ENCODE measurements around the gene SH3BP4.

Gene SH3BP4

DNA sequence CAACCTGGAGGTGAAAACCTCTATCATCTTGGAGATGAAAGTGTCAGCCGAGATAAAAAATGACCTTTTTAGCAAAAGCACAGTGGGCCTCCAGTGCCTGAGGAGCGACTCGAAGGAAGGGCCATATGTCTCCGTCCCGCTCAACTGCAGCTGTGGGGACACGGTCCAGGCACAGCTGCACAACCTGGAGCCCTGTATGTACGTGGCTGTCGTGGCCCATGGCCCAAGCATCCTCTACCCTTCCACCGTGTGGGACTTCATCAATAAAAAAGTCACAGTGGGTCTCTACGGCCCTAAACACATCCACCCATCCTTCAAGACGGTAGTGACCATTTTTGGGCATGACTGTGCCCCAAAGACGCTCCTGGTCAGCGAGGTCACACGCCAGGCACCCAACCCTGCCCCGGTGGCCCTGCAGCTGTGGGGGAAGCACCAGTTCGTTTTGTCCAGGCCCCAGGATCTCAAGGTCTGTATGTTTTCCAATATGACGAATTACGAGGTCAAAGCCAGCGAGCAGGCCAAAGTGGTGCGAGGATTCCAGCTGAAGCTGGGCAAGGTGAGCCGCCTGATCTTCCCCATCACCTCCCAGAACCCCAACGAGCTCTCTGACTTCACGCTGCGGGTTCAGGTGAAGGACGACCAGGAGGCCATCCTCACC, 90.2 kb downstream of the SH3BP4 start:
- no peak for DNase-seq (ENCODE audit: low read depth)

DNA sequence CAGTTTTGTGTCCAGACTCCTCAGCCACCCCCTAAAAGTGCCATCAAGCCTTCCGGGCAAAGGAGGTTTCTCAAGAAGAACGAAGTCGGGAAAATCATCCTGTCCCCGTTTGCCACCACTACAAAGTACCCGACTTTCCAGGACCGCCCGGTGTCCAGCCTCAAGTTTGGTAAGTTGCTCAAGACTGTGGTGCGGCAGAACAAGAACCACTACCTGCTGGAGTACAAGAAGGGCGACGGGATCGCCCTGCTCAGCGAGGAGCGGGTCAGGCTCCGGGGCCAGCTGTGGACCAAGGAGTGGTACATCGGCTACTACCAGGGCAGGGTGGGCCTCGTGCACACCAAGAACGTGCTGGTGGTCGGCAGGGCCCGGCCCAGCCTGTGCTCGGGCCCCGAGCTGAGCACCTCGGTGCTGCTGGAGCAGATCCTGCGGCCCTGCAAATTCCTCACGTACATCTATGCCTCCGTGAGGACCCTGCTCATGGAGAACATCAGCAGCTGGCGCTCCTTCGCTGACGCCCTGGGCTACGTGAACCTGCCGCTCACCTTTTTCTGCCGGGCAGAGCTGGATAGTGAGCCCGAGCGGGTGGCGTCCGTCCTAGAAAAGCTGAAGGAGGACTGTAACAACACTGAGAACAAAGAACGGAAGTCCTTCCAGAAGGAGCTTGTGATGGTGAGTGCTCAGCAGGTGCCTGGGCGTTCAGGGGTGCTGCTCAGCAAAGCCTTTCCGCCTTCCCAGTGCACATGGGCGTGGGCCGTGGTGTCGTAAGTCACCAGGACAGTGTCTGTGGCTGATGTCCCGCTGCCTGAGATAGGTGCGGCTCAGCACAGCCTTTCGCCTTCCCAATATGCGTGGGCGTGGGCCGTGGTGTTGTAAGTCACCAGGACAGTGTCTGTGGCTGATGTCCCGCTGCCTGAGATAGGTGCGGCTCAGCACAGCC, 91.0 kb downstream of the SH3BP4 start:
- no peak for DNase-seq (ENCODE audit: low read depth)

DNA sequence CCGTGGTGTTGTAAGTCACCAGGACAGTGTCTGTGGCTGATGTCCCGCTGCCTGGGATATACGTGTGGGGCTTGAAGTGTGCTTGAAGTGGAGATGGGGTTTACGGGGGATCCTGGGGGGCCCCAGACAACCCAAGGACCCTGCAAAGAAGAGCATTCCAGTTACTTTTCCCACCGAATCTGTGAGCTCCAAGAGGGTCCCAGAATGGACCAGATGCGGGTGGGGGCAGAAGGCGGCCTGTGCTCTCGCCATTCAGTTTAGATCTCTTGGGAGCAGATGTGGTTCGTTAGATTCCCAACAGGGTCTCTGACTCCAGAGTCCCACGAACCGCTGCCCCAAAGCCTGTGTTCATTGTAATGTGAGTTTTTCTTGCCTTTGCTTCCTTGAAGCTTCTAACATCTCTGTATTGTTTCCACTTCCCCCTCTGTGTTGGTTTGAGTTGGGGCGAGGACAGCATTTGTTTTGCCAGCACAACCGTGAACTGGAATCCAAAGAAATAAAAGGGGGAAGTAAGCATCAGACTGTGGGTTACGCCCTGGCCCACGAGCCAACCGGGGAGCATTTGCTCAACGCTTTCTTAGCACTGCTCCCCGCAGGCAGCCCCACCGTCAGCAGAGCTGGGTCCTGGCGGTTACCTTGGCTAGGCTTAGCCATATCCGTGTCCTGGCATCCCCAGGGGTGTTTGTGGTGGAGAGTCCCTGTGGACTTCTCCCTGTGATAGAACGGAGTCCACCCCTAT, 92.1 kb downstream of the SH3BP4 start:
- DNase-seq (ENCODE audit: low read depth) = no peak

DNA sequence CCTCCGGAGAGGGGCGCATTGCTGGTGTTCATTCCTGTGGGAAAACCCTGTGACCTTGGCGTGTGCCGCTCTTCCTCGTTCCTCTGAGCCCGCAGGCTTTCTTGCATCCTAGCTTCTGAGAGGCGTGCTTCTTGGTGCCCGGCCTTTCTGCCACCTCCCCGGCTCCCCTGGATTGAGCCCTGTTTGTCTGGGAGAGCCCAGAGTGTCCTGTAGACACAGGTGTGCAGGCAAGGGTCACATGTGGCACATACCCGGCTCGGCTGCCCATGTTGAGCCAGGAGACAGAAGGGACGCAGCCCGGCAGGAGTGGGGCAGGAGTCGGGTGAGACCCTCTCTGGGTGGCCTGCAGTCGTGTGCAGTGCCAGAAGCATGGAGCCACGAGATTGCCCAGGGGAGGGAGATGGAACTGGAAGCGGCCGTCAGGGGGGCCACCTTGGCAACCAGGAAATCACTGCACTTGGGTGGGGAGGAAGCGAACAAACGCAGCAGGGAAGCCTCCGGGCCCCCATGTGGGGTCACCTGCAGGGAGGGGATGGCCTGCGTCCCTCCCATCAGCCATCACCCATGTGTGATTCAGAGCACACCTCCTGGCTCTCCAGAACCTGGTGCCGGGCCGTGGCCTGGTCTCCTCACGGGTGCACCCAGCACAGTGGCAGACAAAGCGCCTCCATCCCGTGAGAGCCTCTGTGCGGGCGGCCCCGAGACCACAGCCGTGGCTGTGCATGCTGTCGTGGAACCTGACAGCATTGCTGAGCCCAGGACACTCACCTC, 92.9 kb downstream of the SH3BP4 start:
- DNase-seq (ENCODE audit: low read depth) = no peak

DNA sequence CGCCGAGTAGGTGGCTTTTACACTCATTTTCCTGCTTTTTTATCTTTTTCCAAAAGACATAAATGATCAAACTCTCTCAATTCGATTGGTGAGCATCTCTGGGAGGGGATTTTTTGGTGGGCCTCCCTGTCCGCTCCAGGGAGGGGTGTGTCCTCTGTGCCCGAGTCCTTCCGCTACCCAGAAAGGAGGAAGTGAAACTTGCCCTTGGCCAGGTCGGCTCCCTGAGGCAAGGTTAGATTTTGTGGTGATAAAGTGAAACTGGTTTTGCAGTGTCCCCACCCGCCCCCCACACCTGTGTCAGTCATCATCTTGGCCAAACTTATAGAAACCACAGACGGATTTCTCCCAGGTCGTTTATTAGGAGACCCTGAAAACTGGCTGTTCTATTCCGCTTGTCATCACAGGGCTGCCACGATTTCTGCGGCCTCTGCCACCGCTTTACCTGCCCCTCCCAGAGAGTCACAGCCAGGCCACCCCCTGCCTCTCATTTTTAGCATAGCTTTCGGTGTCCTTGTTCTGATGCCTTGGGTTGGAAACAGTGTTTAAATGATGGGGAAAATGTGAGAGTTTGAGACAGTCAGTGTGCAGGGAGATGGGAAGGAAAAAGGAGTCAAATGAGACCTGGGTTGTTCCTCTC, 93.6 kb downstream of the SH3BP4 start:
- no peak for DNase-seq (ENCODE audit: low read depth)

DNA sequence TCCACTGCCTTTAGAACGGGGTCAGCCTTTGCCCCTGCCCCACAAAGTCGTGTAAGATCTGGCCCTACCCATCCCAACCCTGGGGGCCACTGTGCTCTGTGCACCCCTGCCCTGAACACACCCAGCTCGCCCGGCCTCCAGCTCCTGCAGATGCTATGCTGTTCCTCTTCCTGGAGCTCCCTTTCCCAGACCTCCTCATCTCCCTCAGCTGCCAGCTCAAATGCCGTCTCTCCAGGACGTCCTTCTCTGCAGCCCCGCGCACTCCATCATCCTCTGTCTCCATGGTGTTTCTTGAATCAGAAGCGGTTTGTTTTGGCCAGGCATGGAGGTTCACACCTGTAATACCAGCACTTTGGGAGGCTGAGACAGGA, 94.1 kb downstream of the SH3BP4 start:
- DNase-seq (ENCODE audit: low read depth) = no peak

DNA sequence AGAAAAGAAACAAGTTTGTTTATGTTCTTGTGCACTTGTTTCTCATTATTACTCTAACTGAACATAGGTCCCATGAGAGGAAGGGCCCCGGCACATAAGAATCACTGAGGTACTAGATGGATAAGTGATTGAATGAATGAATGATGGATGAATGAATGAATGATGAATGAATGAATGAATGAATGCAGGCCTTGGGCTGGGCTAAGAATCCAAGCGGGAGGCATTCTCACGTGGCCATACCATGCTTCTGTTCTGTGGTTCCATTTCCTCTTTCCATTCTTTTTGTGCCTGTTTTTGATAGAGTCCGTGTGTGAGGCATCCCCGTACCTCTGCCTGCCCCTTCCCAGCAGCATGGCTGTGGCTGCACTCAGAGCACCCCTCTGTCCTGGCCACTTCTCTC, 94.8 kb downstream of the SH3BP4 start:
- DNase-seq (ENCODE audit: low read depth) = no peak

DNA sequence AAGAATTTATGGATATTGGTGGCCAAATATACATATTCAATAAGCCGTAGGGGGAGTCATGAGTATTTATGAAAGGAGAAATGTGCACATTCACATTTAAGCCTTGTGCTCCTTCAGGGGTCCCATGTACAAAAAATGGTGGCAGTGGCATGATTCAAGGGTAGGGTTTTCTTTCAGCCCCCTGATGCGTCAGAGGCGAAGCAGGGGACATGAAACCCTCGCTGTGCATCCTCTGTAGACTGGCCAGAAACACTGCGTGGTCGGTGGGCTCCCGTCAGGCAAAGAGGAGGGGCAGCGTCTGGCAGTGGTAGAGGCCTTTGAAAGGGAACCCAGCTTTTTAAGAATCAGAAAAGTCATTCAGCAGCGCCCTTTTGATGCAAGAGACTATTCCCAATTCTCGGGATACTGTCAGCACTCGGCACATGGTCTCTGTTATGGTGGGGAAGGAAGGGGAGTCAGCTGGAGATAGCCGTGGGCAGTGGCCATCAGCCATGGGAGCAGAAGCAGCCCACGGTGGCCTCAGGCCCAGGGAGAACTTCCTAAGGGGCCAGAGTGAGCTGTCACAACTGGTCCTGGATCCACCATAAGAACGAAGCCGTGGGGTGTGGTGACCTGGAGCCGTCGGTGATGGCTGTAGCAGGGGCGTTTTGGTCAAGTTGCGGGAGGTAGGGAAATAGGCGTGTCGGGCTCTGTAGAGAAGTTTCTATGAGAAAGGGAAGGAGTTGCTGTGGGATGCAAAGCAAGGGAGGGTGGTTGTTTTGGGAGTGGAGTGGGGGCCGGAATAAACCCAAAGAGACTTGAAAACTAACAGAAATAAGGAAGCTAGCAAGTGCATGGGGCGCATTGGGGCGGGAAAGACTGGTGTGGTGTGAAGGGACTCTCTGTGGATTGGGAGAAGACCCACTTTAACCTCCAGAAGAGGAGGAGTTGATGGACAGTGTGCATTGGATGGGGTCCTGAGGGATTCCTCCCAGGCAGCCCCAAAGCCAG, 95.6 kb downstream of the SH3BP4 start:
- DNase-seq (ENCODE audit: low read depth) = no peak

DNA sequence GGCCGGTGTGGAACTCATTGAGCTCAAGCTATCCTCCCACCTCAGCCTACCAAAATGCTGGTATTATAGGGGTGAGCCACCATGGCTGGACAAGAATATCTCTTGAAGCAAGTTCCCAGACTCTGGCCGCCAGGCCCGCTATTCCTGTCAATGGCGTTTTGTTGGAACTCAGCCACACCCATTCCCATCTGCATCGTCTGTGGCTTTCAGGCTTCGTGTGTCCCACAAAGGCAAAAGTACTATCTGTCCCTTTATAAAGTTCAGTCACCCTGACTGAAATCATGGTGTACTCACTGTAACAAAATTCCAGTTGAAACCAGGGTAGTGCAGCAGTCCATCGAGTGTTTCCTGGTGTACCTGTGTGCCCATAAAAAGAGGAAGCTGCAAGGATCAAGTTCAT, 96.7 kb downstream of the SH3BP4 start:
- DNase-seq (ENCODE audit: low read depth) = no peak

DNA sequence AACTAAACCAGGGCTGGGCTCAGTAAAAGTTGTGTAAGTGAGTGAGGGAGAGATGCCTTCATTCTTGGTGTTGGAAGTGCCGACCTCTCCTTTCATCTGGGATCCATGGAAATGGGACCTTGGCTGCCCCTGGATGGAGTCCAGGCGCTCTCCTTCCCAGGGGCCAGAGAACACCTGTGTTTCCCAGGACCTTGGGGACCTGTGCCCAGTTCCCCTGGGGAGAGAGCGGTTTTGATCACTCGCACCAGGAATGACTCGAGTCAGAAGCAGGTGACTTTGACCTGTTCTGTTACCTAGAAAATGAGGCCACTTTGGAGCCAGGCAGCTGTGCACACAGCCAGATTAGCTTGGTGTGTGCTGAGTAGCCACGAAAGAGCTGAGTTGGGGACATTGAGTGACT, 97.3 kb downstream of the SH3BP4 start:
- no peak for DNase-seq (ENCODE audit: low read depth)

DNA sequence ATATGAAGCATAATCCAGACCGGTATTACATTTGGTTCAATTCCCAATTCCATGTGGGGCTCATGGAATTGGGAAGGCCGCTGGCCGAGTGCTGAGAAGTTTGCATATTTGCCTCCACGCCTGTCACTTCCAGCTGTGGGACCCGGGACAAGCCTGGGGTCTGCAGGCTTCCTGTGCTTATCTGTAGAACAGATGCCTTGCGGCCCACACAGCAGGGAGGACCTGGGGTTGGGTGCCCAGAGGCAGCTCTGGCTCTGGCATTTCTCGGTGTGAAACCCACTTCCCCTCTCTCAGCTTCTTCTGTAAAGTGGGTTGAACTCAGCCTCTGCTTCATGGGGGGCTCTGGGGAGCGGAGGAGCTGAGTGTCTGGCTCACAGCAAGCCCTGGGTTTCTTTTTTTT, 97.9 kb downstream of the SH3BP4 start:
- no peak for DNase-seq (ENCODE audit: low read depth)

DNA sequence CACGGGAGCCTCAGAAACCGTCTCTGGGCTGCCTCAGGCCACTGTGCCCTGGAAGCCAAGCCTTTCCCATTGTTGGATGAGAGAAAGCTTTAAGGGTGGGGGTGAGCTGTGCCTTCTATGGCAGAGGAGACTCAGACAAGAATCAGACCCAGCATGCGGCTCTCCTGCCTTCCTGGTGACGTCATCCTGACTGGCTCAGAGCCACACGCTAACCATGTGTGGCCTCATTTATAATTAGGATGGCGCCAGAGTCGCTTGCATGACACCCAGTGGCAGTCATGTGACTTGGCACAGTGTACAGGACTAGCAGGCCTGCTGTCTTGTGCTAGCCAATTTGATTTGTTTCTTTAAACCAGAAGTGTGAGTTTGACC, 99.1 kb downstream of the SH3BP4 start:
- peak; percentile 72 for DNase-seq (ENCODE audit: low read depth)

DNA sequence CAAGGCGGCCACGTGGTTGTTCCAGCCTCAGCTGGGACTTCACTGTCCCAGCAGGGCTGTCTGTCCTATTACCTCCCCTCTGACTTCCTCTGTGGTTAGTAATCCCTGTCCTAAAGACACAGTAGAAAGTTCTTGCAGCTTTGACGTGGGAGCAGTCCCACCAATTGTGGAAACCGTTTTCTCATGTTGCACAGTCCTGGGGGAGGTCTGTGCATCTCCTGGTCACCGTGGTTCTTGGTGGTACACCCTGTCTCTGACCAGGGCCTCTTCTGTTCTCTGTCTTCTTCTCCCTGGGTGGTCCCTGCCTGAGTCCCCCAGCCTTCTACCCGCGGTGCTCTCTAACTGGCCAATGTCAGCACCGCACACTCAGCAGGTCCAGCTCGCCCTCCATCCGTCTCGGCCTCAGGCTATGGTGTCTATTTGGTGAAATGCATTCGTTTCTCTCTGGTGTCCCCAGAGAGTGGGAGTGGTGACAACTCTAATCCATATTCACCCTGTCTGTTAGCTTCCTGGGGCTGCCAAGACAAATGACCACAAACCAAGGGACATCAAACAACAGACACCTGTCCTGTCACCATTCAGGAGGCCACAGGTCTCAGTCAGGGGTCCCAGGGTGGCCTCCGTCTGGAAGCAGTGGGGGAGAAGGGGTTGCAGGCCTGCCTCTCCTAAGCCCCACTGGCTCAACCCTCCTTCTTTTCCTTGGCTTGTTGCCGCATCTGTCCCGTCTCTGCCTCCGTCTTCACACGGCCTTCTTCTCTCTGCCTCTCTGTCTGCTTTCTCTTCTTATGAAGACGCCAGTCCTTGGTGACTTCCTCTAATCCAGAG, 99.8 kb downstream of the SH3BP4 start:
- no peak for DNase-seq (ENCODE audit: low read depth)

DNA sequence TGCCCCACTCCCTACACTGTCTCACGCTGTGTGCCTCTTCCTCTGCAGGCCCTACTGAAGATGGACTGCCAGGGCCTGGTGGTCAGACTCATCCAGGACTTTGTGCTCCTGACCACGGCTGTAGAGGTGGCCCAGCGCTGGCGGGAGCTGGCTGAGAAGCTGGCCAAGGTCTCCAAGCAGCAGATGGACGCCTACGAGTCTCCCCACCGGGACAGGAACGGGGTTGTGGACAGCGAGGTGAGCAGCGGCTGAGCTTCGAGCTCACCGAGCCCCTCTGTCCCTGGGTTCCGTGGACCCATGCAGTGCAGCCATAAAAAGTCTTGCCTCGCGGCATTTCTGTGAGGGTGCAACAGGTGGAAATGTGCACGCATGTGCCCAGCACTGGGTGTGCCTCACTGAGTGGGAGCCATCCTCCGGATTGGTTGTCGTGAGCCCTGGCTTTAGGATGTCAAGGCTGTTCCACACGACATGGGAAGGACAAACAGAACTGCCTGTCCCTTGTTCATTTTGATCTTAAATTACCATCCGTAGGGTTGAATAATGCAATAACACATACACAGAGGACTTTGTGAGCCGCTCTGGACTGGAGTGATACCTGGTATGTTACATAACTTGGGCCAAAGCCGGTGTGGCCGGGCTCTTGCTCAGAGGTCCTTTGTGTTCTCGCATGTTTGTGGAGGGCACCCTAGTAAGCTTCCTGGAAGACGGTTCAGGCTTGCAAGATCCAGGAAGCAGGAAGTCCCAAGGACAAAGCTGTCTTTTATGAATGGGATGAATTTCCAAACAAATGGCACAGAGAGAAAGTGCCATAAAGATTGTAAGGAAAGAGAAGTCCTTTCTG, 100.9 kb downstream of the SH3BP4 start:
- no peak for DNase-seq (ENCODE audit: low read depth)

DNA sequence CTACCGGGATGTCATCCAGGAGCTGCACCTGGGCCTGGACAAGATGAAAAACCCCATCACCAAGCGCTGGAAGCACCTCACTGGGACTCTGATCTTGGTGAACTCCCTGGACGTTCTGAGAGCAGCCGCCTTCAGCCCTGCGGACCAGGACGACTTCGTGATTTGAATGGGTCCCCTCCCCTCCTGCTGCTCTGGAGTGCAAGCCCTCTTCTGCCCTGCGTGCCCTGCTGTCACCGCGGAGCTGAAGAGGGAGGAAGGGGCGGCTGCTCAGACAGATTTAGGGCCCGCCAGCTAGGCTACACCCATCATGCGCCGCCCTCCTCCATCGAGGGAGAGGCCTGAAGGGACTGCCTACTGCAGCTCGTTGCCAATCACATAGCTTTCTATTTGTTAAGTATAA, 101.8 kb downstream of the SH3BP4 start:
- DNase-seq (ENCODE audit: low read depth) = no peak

DNA sequence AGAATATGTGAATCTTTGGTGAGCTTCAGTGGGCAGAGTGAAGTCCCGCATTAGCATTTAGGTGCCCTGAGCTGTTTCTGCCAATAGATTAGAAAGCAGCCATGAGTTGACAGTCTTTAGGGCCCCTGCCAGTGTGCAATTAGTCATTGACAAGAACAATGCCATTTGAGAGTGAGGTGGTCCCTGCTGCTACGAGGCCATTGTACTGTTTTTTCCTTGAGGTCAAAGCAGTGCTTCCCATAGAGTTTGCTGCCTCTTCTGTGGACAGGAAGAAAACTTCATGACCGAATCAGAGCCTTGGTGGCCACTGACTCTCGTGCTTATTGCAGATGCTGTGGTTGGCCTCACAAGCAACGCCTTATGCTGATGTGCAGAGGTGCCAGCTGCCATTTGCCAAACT, 102.7 kb downstream of the SH3BP4 start:
- DNase-seq (ENCODE audit: low read depth) = no peak

DNA sequence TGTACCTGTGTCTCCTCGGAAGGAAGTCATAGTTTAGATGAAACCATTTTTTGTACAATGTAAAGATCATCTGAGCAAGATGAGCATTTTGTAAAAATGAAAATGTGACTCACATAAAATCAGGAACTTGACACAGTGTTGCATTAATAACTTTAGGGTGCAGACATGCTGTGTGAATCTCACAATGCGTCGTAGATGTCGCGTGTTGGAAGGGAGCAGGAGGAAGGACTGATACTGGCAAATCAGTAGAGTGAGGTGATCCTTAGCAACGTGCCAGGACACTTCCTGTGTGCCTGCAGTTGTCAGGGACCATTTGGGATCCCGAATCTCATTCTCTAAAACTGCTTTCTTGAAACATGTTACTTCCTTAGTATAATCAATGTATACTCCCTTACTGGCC, 103.1 kb downstream of the SH3BP4 start:
- no peak for DNase-seq (ENCODE audit: low read depth)

DNA sequence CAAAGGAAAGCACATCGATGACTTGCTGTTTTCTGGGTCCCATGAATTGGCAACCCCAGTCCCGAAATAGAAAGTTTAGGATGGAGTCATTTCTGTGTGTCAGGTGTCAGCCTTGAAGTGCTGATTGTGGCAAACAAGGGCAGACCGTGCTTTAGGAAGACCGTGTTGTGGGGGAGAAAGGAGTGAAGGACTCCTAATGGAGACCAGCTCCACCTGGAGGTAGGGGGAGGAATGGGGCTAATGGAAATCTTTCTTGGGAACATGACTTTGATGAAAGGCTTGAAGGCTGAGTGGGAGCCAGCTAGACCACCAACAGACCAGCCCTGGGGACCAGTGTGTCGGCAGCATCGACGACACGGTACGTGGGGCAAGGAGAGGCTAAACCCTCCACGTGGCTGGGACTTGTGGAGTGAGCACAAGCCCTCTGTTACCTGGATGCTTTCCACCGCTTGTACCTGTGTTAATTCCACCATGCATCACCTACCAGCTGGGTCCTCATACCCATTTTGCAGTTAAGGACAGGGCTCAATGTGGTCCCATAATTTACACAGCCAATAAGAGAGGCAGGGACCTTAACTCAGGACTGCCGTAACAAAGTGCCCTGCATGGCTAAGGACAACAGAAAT, 104.2 kb downstream of the SH3BP4 start:
- DNase-seq (ENCODE audit: low read depth) = peak; percentile 61
